Ishikawa (cell line): ENCODE results near the gene NECTIN2.

Experiments
- CEBPB ChIP-seq: IDR thresholded peaks from 2 replicates; pipeline ENCODE4 v1.6.1; 2012
- EGR1 ChIP-seq: IDR thresholded peaks from 2 replicates; pipeline ENCODE4 v1.6.1; 2012
- EP300 ChIP-seq: IDR thresholded peaks from 2 replicates; pipeline ENCODE4 v1.6.1; 2012; ENCODE audit warnings: borderline replicate concordance
- MAX ChIP-seq: IDR thresholded peaks from 2 replicates; pipeline ENCODE4 v1.6.1; 2012
- RAD21 ChIP-seq: IDR thresholded peaks from 2 replicates; pipeline ENCODE4 v1.6.1; 2012; ENCODE audit warnings: low read depth
- REST ChIP-seq: IDR thresholded peaks from 2 replicates; pipeline ENCODE4 v1.6.1; 2012; ENCODE audit warnings: low read depth, mild to moderate bottlenecking
- TAF1 ChIP-seq: IDR thresholded peaks from 2 replicates; pipeline ENCODE4 v1.6.1; 2012; ENCODE audit warnings: low read depth, mild to moderate bottlenecking
- TEAD4 ChIP-seq: IDR thresholded peaks from 2 replicates; pipeline ENCODE4 v1.6.1; 2012
- YY1 ChIP-seq: IDR thresholded peaks from 2 replicates; pipeline ENCODE4 v1.6.1; 2012; ENCODE audit warnings: low read depth

DNA sequence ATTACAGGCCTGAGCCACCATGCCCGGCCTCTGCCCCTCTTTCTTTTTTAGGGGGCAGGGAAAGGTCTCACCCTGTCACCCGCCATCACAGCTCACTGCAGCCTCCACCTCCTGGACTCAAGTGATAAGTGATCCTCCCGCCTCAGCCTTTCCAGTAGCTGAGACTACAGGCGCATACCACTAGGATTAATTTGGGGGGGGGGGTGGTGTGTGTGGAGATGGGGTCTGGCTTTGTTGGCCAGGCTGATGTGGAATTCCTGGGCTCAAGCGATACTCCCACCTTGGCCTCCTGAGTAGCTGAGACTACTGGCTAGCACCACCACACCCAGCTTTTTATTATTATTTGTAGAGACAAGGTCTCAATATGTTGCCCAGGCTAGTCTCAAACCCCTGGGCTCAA lies 63.7 kb downstream of the NECTIN2 start:
- TF ChIP-seq CEBPB (no peak), REST (no peak), EGR1 (no peak), MAX (no peak), YY1 (no peak), EP300 (no peak), RAD21 (no peak), TEAD4 (no peak), TAF1 (no peak)
